Ovary (tissue), 9 donors: ENCODE results near the gene GRIK3. TPM values are rescaled to one million over a fixed set of nuclear protein-coding genes. Genes with fewer than 3 reads are reported as not detected.

Experiments
- DNase-seq, 5 donors: peaks; one replicate each; pipeline ENCODE4 v3.0.0-alpha.2; 2019 to 2020
- H3K27ac ChIP-seq, 2 donors: fragments of 200-600 bp; one replicate each; pipeline versions ENCODE4 v1.5.1 to v1.8.0; 2019 to 2022
- H3K27me3 ChIP-seq: fragments of 200-600 bp; one replicate; pipeline ENCODE4 v1.8.0; 2022
- H3K36me3 ChIP-seq: fragments of 200-600 bp; sonication (generic); one replicate; pipeline ENCODE4 v1.5.1; 2019
- H3K4me1 ChIP-seq: one replicate; pipeline ENCODE4 v1.8.1; 2013; ENCODE audit warnings: mild to moderate bottlenecking, moderate library complexity; ENCODE audit not compliant: insufficient read depth
- H3K4me3 ChIP-seq: fragments of 200-600 bp; sonication (generic); one replicate; pipeline ENCODE4 v1.5.1; 2017
- H3K9me3 ChIP-seq, 2 donors: fragments of 200-600 bp in 1 of 2; sonication (generic) in 1 of 2; one replicate each; pipeline versions ENCODE4 v1.5.1 to v1.8.1; 2013 to 2019; ENCODE audit warnings: mild to moderate bottlenecking in 1 of 2, moderate library complexity in 1 of 2
- EP300 ChIP-seq: sonication (generic); formaldehyde crosslinking; IDR thresholded peaks from one replicate; pipeline ENCODE4 v1.6.1; 2017; ENCODE audit warnings: antibody characterized with exemption
- POLR2A ChIP-seq: fragments of 450-650 bp; IDR thresholded peaks from one replicate; pipeline ENCODE4 v1.6.1; 2017; ENCODE audit warnings: antibody characterized with exemption, mild to moderate bottlenecking, moderate library complexity
- WGBS, 3 donors: extraction: QIAGEN DNeasy Blood & Tissue Kit in 1 of 3; methylation state at CpG; one replicate each; pipeline versions ENCODE4 v1.1.5 to v1.1.7; 2013 to 2017; 5-methylcytosine and 5-hydroxymethylcytosine counted together
- intact Hi-C, 4 donors: fragments of 100-400 bp; cut with DNase I; formaldehyde crosslinking; loops; one replicate each; pipeline versions ENCODE4 v1.11.0 to v1.15.1; 2022 to 2023
- polyA plus RNA-seq, 2 donors: library from polyadenylated mRNA; stranded (reverse); fragments of 200-250 nt in 1 of 2; fragments of 350-450 nt in 1 of 2; fragmentation: Illumina TruSeq in 1 of 2; extraction: RNeasy Lipid Tissue Mini Kit (QIAGEN cat#74804) in 1 of 2; gene quantifications; one replicate each; pipeline ENCODE4 v1.2.3, GENCODE V29; 2013 to 2014
- total RNA-seq, 7 donors: library from RNA; depleted of rRNA in 2 of 7; stranded (reverse); fragments of >200 nt in 2 of 7; fragmentation: NEBNext Ultra II Directional in 3 of 7; extraction: Animal tissue kit (Norgen Biotek cat#: 25700) in 3 of 7; gene quantifications; one replicate each; pipeline versions ENCODE4 v1.1.0 to v1.2.4, GENCODE V29; 2016 to 2023
- TF ChIP-seq, protein P1 (sequence below), 3 donors: fragments of 450-650 bp in 2 of 3; fragments of 200-600 bp in 1 of 3; IDR thresholded peaks; one replicate each; pipeline versions ENCODE4 v1.5.1 to v1.8.0; 2016 to 2022; ENCODE audit warnings: antibody characterized with exemption in 3 of 3, mild to moderate bottlenecking in 1 of 3
- donor health status: DM: no; HTN: no; CAD: no; lungs with moderate emphysema.
- donor health status: DM: no; HTN: no; CAD: no.
- donor health status: Bipolar disorder and iron deficiency.
- donor health status: DM: yes; HTN: yes; CAD: no.
- donor health status: DM: no; HTN: no; CAD: no.
- donor health status: DM: yes; HTN: yes; CAD: no.

Gene GRIK3
- total and polyA plus RNA-seq, 9 donors: 0.11 to 0.97 (median 0.32) TPM; not detected in 2

DNA sequence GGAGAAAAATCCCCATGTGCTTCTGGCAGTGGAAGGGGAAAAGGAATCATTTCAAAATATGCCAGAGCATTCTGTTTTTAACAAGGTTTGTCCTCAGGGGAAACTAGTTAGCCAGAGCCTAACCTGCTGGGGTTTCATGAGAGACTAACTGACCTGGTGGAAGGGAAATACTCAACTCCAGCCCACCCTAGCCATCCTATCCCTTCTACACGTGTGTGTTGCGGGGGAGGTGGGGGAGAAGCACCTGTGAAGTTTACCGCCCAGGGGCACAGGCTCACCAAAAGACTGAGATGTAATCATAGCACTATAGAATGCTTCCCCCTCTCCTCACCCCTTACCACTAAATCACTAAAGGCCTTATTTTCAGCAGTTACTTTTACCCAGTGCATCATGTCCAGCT is 139.5 kb downstream of the GRIK3 start:
- H3K36me3 ChIP-seq: no peaks in the 10 kb centered on the region
- no peaks in the 10 kb centered on the region for H3K27me3 ChIP-seq
- no peak for DNase-seq
- no peak overlapping the region for H3K4me3 ChIP-seq
- WGBS, 3 donors: 47 to 56% (median 51%) methylated on average over 3 of the region's 3 CpGs
- no peaks in the 10 kb centered on the region for H3K9me3 ChIP-seq
- H3K27ac ChIP-seq: no peak overlapping the region
- H3K4me1 ChIP-seq: no peaks in the 10 kb centered on the region
- intact Hi-C loops: no loop called here
- TF ChIP-seq EP300: no peak
- TF ChIP-seq, protein P1, sequence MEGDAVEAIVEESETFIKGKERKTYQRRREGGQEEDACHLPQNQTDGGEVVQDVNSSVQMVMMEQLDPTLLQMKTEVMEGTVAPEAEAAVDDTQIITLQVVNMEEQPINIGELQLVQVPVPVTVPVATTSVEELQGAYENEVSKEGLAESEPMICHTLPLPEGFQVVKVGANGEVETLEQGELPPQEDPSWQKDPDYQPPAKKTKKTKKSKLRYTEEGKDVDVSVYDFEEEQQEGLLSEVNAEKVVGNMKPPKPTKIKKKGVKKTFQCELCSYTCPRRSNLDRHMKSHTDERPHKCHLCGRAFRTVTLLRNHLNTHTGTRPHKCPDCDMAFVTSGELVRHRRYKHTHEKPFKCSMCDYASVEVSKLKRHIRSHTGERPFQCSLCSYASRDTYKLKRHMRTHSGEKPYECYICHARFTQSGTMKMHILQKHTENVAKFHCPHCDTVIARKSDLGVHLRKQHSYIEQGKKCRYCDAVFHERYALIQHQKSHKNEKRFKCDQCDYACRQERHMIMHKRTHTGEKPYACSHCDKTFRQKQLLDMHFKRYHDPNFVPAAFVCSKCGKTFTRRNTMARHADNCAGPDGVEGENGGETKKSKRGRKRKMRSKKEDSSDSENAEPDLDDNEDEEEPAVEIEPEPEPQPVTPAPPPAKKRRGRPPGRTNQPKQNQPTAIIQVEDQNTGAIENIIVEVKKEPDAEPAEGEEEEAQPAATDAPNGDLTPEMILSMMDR (IDR thresholded peaks at IDR 0.05): no peak
- no peak for TF ChIP-seq POLR2A

DNA sequence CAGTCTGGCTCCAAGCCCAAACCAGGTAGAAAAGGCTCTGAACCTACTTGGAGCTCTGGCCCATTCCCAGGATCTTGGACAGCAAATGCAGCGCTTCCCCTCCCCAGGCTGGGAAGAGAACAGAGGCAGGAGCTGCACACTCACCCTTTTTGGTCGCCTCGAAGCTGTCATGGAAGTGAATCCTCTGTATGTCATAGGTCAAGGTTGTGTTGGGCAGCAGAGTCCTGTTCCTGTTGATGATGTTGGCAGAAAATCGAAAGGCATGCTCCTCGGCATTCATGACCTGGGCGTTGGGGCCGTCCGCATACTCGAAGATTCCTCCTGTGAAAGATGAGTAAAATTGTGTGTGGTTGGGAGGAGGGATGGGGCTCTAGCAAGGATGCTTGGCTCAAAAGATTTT is 143.5 kb downstream of the GRIK3 start:
- no peaks in the 10 kb centered on the region for H3K27me3 ChIP-seq
- intact Hi-C loops: no loop called here
- no peaks in the 10 kb centered on the region for H3K9me3 ChIP-seq
- 37 to 53% (median 39%) methylated on average over 9 of the region's 9 CpGs for WGBS, 3 donors
- no peaks in the 10 kb centered on the region for H3K4me1 ChIP-seq
- TF ChIP-seq, protein P1 (IDR thresholded peaks at IDR 0.05): no peak
- no peak for TF ChIP-seq POLR2A
- H3K36me3 ChIP-seq: no peaks in the 10 kb centered on the region
- H3K4me3 ChIP-seq: no peak overlapping the region
- no peak for DNase-seq
- no peak overlapping the region for H3K27ac ChIP-seq

DNA sequence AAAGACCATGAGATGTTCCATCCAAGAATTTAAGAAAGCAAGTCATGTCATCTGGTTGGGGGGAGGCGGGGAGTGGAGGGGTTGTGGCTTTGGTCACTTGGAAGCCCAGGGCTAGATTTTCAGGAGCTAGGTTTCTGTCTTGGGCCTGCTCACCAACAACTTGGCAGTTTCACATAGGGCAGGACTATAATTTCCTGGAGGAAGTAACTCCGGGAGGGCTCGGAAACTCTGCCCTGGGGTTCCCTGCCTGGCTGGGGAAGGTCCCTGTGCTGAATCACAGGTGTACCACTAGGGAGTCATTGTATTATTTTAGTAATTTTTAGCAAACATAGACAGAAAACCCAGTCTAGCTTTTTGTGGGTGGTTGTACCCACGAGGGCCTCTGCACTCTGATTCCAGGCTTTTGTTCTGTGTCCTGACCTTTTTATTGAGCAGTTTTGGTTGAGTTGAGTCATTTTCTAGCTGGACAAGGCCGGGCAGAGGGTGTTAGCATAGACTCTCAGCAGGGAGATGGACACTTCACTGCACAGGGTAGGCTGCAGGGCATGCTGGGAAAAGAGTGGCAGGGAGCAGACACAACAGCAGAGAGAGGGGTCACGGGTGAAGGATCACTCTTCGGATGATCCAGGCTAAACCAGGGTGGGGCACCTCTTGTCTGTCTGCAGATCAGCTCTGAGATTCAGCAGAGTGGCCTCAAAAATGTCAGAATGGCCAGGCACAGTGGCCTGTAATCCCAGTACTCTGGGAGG is 144.7 kb downstream of the GRIK3 start:
- WGBS, 3 donors: 63 to 69% (median 64%) methylated on average over 7 of the region's 7 CpGs

DNA sequence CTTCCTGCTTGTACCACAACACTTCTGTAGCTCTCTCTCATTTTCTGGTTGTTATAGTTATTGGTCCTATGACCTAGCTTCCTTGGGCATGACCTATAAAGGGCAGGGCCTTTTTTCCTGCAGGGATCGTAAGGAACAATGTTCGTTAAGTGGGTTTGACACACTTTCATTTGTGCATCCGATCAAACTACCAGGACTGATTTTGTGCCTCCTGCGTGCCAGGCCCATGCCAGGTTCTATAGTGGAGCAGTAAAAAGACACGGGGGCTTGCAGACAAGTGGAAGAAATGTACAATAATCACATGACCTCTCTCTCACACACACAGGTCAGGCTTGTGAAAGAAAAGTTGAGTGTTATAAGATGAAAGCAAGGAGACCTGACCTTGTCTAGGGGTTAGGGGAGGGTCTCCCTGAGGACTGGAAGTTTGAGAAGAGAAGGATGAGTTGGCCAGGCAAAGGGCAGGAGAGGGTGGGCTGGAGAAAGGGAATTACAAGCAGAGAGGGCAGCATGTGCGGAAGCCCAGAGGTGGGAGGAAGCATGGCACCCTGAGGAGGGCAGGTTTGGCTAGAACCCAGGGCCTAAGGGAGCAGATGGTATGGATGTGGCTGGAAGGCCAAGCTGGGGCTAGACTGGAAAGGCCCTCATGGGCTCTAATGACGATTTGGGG is 145.4 kb downstream of the GRIK3 start:
- 74 to 84% (median 77%) methylated on average over 7 of the region's 7 CpGs for WGBS, 3 donors
- no peak for DNase-seq
- H3K27ac ChIP-seq: no peak overlapping the region
- no peak overlapping the region for H3K4me3 ChIP-seq
- intact Hi-C loops: no loop called here
- H3K4me1 ChIP-seq: no peaks in the 10 kb centered on the region
- no peaks in the 10 kb centered on the region for H3K9me3 ChIP-seq
- H3K27me3 ChIP-seq: no peaks in the 10 kb centered on the region
- no peaks in the 10 kb centered on the region for H3K36me3 ChIP-seq
- TF ChIP-seq EP300 (no peak), POLR2A (no peak)
- TF ChIP-seq, protein P1 (IDR thresholded peaks at IDR 0.05): no peak

More for the DNA sequence above, 144.7 kb downstream of the GRIK3 start:
- no peak for TF ChIP-seq POLR2A
- TF ChIP-seq EP300: no peak
- TF ChIP-seq, protein P1 (IDR thresholded peaks at IDR 0.05): no peak
- no peak overlapping the region for H3K27ac ChIP-seq
- H3K4me3 ChIP-seq: no peak overlapping the region
- H3K9me3 ChIP-seq: no peaks in the 10 kb centered on the region
- H3K36me3 ChIP-seq: no peaks in the 10 kb centered on the region
- DNase-seq: no peak
- no peaks in the 10 kb centered on the region for H3K4me1 ChIP-seq
- H3K27me3 ChIP-seq: no peaks in the 10 kb centered on the region
- intact Hi-C loops: no loop called here
